Peyer's patch (tissue), 4 donors: Measurements from ENCODE around the gene PRRG4. TPM values are rescaled to one million over a fixed set of nuclear protein-coding genes. Genes with fewer than 3 reads are reported as not detected.
A peak's percentile ranks its signal among the peaks of the same experiment; 100 is the strongest.

Experiments
- DNase-seq, 3 donors: peaks; one replicate each; pipeline ENCODE4 v3.0.0-alpha.2; 2017 to 2019
- H3K27ac ChIP-seq, 4 donors: fragments of 200-600 bp; sonication (generic); one replicate each; pipeline ENCODE4 v1.5.1; 2016 to 2019
- H3K27me3 ChIP-seq, 2 donors: fragments of 200-600 bp; sonication (generic); one replicate each; pipeline ENCODE4 v1.5.1; 2019
- H3K36me3 ChIP-seq, 3 donors: fragments of 200-600 bp; sonication (generic); one replicate each; pipeline ENCODE4 v1.5.1; 2016 to 2019
- H3K4me1 ChIP-seq, 4 donors: fragments of 200-600 bp; sonication (generic); one replicate each; pipeline ENCODE4 v1.5.1; 2016 to 2019
- H3K4me3 ChIP-seq, 4 donors: fragments of 200-600 bp; sonication (generic); 1 replicate in 3 of 4; 2 replicates in 1 of 4; pipeline ENCODE4 v1.5.1; 2016 to 2019; ENCODE audit warnings: mild to moderate bottlenecking in 1 of 4
- H3K9me3 ChIP-seq, 4 donors: fragments of 200-600 bp; sonication (generic); one replicate each; pipeline ENCODE4 v1.5.1; 2016 to 2019; ENCODE audit warnings: mild to moderate bottlenecking in 1 of 4
- POLR2A ChIP-seq, 2 donors: fragments of 450-650 bp; IDR thresholded peaks; one replicate each; pipeline ENCODE4 v1.5.1; 2017; ENCODE audit warnings: antibody characterized with exemption in 2 of 2, mild to moderate bottlenecking in 2 of 2, moderate library complexity in 2 of 2
- total RNA-seq, 4 donors: library from RNA; depleted of rRNA; stranded (reverse); fragments of >200 nt; gene quantifications; one replicate each; pipeline ENCODE4 v1.1.0, GENCODE V29; 2016
- TF ChIP-seq, protein P1 (sequence below), 6 experiments: fragments of 450-650 bp in 4 of 6; fragments of 200-600 bp in 2 of 6; sonication (generic) in 1 of 6; IDR thresholded peaks; one replicate each; pipeline ENCODE4 v1.5.1; 2017 to 2019; ENCODE audit warnings: antibody characterized with exemption in 6 of 6, mild to moderate bottlenecking in 3 of 6, moderate library complexity in 1 of 6

The PRRG4 gene
- total RNA-seq, 4 donors from 2014 or later, result 3.3 to 16.1 (median 9.8) TPM

DNA sequence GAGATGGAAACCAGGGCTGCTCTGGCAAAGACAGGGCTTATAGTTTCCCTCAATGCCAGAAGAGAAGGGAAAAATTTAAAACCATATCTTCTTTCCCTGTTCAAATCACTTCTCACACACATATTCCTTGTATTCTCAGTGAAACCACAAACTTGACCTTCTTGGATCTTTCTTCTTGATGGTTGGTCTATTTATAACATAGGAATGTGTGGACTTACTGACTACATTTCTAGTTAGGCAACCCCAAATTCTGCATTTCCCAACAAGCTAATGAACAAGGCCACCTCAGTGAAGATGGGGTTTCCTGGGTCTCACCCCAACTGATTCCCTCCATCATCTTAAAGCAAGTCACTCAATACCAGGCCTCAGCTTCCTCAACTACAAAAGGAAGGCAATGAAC, 59.1 kb downstream of the PRRG4 start:
- no peak overlapping the region for H3K27ac ChIP-seq
- TF ChIP-seq, protein P1, sequence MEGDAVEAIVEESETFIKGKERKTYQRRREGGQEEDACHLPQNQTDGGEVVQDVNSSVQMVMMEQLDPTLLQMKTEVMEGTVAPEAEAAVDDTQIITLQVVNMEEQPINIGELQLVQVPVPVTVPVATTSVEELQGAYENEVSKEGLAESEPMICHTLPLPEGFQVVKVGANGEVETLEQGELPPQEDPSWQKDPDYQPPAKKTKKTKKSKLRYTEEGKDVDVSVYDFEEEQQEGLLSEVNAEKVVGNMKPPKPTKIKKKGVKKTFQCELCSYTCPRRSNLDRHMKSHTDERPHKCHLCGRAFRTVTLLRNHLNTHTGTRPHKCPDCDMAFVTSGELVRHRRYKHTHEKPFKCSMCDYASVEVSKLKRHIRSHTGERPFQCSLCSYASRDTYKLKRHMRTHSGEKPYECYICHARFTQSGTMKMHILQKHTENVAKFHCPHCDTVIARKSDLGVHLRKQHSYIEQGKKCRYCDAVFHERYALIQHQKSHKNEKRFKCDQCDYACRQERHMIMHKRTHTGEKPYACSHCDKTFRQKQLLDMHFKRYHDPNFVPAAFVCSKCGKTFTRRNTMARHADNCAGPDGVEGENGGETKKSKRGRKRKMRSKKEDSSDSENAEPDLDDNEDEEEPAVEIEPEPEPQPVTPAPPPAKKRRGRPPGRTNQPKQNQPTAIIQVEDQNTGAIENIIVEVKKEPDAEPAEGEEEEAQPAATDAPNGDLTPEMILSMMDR (IDR thresholded peaks at IDR 0.05), result no peak
- no peak for TF ChIP-seq POLR2A (IDR thresholded peaks at IDR 0.05)
- no peaks in the 10 kb centered on the region for H3K9me3 ChIP-seq
- H3K4me1 ChIP-seq, result peaks cover 0 to 8% (median 3%) of the 10 kb centered on the region in 4 donors
- no peak overlapping the region for H3K4me3 ChIP-seq
- H3K27me3 ChIP-seq, result no peaks in the 10 kb centered on the region
- DNase-seq, result no peak
- H3K36me3 ChIP-seq, result no peaks in the 10 kb centered on the region

DNA sequence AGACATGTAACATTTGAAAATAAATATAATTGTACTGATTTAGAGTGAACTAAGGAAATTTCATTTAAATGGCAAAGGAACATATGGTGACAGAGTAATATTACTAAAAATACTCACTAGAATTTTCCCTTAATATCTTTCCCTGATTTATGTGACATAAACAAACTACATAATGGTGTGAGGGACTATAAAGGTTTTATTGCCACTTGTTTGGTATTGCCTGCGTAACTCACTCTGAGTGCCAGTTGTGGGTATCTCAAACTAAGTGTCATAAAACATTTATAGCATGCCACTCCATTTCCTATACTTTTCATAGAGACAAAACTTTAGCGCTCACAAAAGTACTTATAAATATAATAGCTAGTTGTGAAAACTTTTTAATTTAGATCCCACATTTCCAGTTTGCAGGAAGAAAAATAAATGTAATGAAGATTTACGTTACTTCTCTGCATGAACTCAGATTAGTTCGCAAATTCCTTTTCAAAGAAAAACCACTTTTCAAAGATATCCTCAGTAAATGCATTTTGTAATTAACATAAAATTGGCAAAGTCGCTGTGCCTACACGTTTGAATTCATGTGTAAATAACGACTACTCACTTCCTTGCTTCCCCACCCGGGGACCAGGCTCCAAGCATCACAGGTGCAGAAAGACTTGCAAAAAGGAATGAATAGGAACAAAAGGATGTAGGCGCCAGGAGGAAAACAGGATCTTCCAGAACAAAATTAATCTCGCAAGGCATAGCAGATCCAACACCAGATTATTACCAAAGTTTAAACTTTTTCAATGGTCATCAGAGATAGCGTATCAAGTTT, 61.3 kb downstream of the PRRG4 start:
- H3K36me3 ChIP-seq, result no peaks in the 10 kb centered on the region
- DNase-seq, result no peak
- H3K4me1 ChIP-seq, result peaks cover 0 to 8% (median 3%) of the 10 kb centered on the region in 4 donors
- no peak for TF ChIP-seq POLR2A (IDR thresholded peaks at IDR 0.05)
- TF ChIP-seq, protein P1 (IDR thresholded peaks at IDR 0.05), result no peak
- no peak overlapping the region for H3K27ac ChIP-seq
- H3K9me3 ChIP-seq, result no peaks in the 10 kb centered on the region
- H3K27me3 ChIP-seq, result no peaks in the 10 kb centered on the region
- no peak overlapping the region for H3K4me3 ChIP-seq

DNA sequence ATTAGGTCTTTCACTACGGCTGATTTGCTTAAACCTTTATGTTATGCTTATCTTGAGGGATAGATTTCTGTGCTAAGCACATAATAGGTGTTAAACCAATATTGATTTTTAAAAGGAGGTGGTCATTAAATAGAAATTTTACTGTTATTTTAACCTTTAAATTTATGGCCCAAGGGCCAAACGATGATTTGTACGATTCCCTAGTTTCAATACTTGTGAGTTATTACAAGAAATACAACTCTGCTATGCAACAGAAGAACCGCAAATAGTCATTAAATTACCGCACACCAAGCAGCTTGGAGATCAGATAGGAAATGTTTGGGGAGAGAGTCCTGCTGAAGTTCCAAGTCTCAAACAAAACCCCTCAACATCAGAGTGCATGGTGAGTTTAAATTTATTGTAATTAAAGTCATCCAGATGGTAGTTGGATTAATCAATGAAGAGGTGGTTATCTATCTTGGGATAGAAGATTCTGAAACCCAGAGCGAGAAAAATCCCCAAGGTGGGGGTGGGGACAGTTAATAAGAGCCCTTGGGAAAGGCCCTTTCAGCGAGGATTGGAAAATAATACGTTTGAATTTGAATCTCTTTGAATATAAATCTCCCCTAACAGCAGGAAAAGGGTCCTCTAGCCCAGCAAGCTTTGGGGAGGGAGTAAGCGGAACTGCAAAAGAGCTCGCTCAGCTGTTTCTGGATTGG, 62.1 kb downstream of the PRRG4 start:
- Histone ChIP-seq H3K27me3 (no peaks in the 10 kb centered on the region), H3K4me3 (peak overlapping the region; percentile 77 to 96 (median 84)), H3K27ac (peak overlapping the region; percentile 82 to 93 (median 88)), H3K9me3 (no peaks in the 10 kb centered on the region), H3K4me1 (peaks cover 0 to 8% (median 3%) of the 10 kb centered on the region in 4 donors), H3K36me3 (no peaks in the 10 kb centered on the region)
- TF ChIP-seq, protein P1 (IDR thresholded peaks at IDR 0.05), result no peak
- TF ChIP-seq POLR2A (IDR thresholded peaks at IDR 0.05), result no peak
- no peak for DNase-seq

DNA sequence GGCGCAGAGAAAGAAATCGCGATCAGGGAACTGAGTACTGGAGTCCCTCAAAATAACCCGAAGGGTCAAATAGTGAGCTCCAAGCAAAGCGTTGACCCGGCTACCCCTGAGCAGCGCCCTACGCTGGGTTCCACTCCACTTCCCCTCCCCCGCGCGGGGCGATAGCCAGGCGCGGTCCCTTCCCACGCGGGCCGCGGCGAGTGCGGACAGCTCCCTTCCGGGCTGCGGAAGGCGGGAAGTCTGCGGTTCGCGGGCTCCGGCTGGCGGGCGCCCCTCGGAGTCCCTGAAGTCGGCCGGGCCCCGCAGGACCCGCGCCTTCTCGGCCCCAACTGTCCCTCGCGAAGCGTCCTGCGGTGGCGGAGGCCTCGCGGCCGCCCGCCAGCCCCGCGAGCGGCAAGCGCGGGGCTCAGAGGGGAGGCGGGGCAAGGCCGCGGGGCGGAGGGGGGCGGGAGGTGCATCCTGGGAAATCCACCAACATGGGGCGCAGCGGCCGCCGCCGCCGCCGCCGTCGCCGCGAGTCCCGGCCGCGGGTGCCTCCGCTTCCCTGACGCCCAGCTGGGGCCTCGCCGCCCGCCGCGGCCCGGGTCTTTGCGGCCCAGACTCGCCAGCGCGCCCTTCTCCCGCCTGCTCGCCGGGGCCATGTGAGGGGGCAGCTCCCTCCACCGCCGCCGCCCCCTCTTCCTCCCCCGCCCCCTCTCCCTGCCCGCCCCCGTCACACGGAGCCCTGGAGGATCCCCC, 62.8 kb downstream of the PRRG4 start, which contains the start of gene QSER1:
Gene QSER1 (plus strand): TSS at position 457 of the 738 bp plus-strand sequence. CDS start 315 bp downstream, outside the sequence.
- Histone ChIP-seq H3K9me3 (no peaks in the 10 kb centered on the region), H3K4me1 (peaks cover 0 to 8% (median 3%) of the 10 kb centered on the region in 4 donors), H3K27ac (peak within 1 kb of the TSS; percentile 82 to 93 (median 88)), H3K27me3 (no peaks in the 10 kb centered on the region), H3K4me3 (peak within 1 kb of the TSS; percentile 77 to 96 (median 84)), H3K36me3 (no peaks in the 10 kb centered on the region)
- TF ChIP-seq, protein P1 (IDR thresholded peaks at IDR 0.05), result no peak
- TF ChIP-seq POLR2A (IDR thresholded peaks at IDR 0.05), result peak; percentile 49 to 57
- DNase-seq, result peak; percentile 75 to 85 (median 83)

DNA sequence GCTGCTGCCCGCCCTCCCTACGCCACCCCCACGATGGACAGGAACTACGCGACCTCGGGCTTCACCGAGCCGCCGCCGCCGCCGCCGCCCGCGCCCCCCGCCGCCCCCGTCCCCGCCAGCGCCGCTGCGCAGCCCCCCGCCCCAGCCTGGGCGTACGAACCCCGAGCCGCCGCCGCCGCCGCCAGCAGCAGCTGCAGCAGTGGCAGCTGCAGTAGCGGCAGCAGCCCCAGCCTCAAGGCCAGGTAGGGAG, 63.3 kb downstream of the PRRG4 start:
- H3K36me3 ChIP-seq, result no peaks in the 10 kb centered on the region
- peaks cover 0 to 8% (median 3%) of the 10 kb centered on the region in 4 donors for H3K4me1 ChIP-seq
- peak overlapping the region; percentile 77 to 96 (median 84) for H3K4me3 ChIP-seq
- H3K27ac ChIP-seq, result peak overlapping the region; percentile 82 to 93 (median 88)
- no peak for TF ChIP-seq POLR2A (IDR thresholded peaks at IDR 0.05)
- TF ChIP-seq, protein P1 (IDR thresholded peaks at IDR 0.05), result no peak
- no peak for DNase-seq
- no peaks in the 10 kb centered on the region for H3K27me3 ChIP-seq
- no peaks in the 10 kb centered on the region for H3K9me3 ChIP-seq
